ENCODE data around the gene PSIP1. TPM values are rescaled to one million over a fixed set of nuclear protein-coding genes. Genes with fewer than 3 reads are reported as not detected.
"Not testable (repeated sequence)": the region's sequence is repeated elsewhere in the genome, so short reads cannot be mapped to it uniquely, and the experiment has no call there.

Gene PSIP1
- total and polyA plus RNA-seq, 2 donors (not counting 1 experiment from before 2014, with no cell fraction given), result 19.7 to 124 TPM

- Mint-ChIP-seq H3K4me1 (no peaks in the 10 kb centered on the region), H3K4me3 (no peak overlapping the region), H3K9me3 (ENCODE audit: insufficient read depth) (no peaks in the 10 kb centered on the region), H3K27ac (no peak overlapping the region), H3K27me3 (no peaks in the 10 kb centered on the region)
- ChIA-PET POLR2A (no interaction called here), CTCF (interaction anchor here (0.6 to 1.0 kb wide), 2 partner anchors 16 to 106 kb away, joined by 3 to 9 read pairs; no protein-coding TSS in a partner anchor)
- no peak overlapping the region for H2AFZ ChIP-seq (ENCODE audit: insufficient read depth, low read depth, low read length, poor library complexity, severe bottlenecking)
- ATAC-seq (ENCODE audit: low read depth), result no peak
- no peak overlapping the region for H3K27ac ChIP-seq (ENCODE audit: low read length in 2 of 2)
- H3K27me3 ChIP-seq (replicated peaks in 1 of 4; ENCODE audit: control extremely low read depth in 1 of 4, control insufficient read depth in 3 of 4, insufficient read depth in 4 of 4, low read length in 3 of 4), result no peaks in the 10 kb centered on the region
- no peak for DNase-seq
- H3K4me3 ChIP-seq (ENCODE audit: control extremely low read depth in 1 of 5, extremely low read depth in 1 of 5, insufficient read depth in 1 of 5, low read depth in 2 of 5, low read length in 4 of 5), result no peak overlapping the region
- WGBS (ENCODE audit: insufficient coverage), result no CpG with 5 or more reads among the region's 3 CpGs
- H3K79me2 ChIP-seq (ENCODE audit: control insufficient read depth, insufficient read depth, low read length), result peaks cover 29% of the 10 kb centered on the region
- TF ChIP-seq, protein P1, sequence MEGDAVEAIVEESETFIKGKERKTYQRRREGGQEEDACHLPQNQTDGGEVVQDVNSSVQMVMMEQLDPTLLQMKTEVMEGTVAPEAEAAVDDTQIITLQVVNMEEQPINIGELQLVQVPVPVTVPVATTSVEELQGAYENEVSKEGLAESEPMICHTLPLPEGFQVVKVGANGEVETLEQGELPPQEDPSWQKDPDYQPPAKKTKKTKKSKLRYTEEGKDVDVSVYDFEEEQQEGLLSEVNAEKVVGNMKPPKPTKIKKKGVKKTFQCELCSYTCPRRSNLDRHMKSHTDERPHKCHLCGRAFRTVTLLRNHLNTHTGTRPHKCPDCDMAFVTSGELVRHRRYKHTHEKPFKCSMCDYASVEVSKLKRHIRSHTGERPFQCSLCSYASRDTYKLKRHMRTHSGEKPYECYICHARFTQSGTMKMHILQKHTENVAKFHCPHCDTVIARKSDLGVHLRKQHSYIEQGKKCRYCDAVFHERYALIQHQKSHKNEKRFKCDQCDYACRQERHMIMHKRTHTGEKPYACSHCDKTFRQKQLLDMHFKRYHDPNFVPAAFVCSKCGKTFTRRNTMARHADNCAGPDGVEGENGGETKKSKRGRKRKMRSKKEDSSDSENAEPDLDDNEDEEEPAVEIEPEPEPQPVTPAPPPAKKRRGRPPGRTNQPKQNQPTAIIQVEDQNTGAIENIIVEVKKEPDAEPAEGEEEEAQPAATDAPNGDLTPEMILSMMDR (IDR thresholded peaks at IDR 0.05), result no peak
- TF ChIP-seq EZH2 (IDR thresholded peaks at IDR 0.05; ENCODE audit: borderline replicate concordance, insufficient read depth, low read depth, low read length, poor library complexity, severe bottlenecking), result no peak
- H3K9ac ChIP-seq (ENCODE audit: low read length), result no peak overlapping the region
- H3K9me3 ChIP-seq (ENCODE audit: control extremely low read depth in 1 of 3, control insufficient read depth in 2 of 3, insufficient read depth in 1 of 3, low read length in 2 of 3), result peaks cover 0 to 6% (median 0%) of the 10 kb centered on the region in 3 donors
- H4K20me1 ChIP-seq (ENCODE audit: control insufficient read depth, insufficient read depth, low read length, poor library complexity, severe bottlenecking), result peaks cover 24% of the 10 kb centered on the region
- peaks cover 7 to 69% of the 10 kb centered on the region in 2 experiments for H3K36me3 ChIP-seq (replicated peaks in 1 of 2; ENCODE audit: control extremely low read depth in 1 of 2, control insufficient read depth in 1 of 2, extremely low read depth in 1 of 2, insufficient read depth in 2 of 2, low read length in 1 of 2)
- no peak overlapping the region for H3K4me2 ChIP-seq (replicated peaks; ENCODE audit: low read depth, low read length, poor library complexity, severe bottlenecking)
- intact Hi-C loops (cut with micrococcal nuclease), result no loop called here
- no peaks in the 10 kb centered on the region for H3K4me1 ChIP-seq (ENCODE audit: control insufficient read depth in 2 of 2, insufficient read depth in 2 of 2, low read length in 2 of 2)
Observed at GRCh38 chr9:15444141-15444540, 66.6 kb downstream of the PSIP1 start.

DNA sequence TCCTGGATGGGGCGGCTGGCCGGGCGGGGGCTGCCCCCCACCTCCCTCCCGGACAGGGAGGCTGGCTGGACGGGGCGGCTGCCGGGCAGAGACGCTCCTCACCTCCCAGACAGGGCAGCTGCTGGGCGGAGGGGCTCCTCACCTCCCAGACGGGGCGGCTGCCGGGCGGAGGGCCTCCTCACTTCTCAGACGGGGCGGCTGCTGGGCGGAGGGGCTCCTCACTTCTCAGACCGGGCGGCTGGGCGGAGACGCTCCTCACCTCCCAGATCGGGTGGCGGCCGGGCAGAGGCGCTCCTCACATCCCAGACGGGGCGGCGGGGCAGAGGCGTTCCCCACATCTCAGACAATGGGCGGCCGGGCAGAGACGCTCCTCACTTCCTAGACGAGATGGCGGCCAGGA lies 68.5 kb downstream of the PSIP1 start:
- POLR2A ChIA-PET, result not testable (repeated sequence)

GRCh38 chr9:15441841-15442240 lies 68.9 kb downstream of the PSIP1 start:
- H3K9me3 ChIP-seq (ENCODE audit: control extremely low read depth in 1 of 3, control insufficient read depth in 2 of 3, insufficient read depth in 1 of 3, low read length in 2 of 3); ATAC-seq (ENCODE audit: low read depth); H3K4me2 ChIP-seq (replicated peaks; ENCODE audit: low read depth, low read length, poor library complexity, severe bottlenecking); DNase-seq; H3K9me3 Mint-ChIP-seq (ENCODE audit: insufficient read depth); H3K9ac ChIP-seq (ENCODE audit: low read length); H3K4me3 Mint-ChIP-seq; H3K27me3 ChIP-seq (replicated peaks in 1 of 4; ENCODE audit: control extremely low read depth in 1 of 4, control insufficient read depth in 3 of 4, insufficient read depth in 4 of 4, low read length in 3 of 4); H3K27me3 Mint-ChIP-seq; H3K4me1 Mint-ChIP-seq; CTCF ChIA-PET; H3K27ac ChIP-seq (ENCODE audit: low read length in 2 of 2); H3K4me3 ChIP-seq (ENCODE audit: control extremely low read depth in 1 of 5, extremely low read depth in 1 of 5, insufficient read depth in 1 of 5, low read depth in 2 of 5, low read length in 4 of 5); H3K4me1 ChIP-seq (ENCODE audit: control insufficient read depth in 2 of 2, insufficient read depth in 2 of 2, low read length in 2 of 2); H3K27ac Mint-ChIP-seq; intact Hi-C loops (cut with micrococcal nuclease); POLR2A ChIA-PET; H2AFZ ChIP-seq (ENCODE audit: insufficient read depth, low read depth, low read length, poor library complexity, severe bottlenecking): not testable (repeated sequence)
- H4K20me1 ChIP-seq (ENCODE audit: control insufficient read depth, insufficient read depth, low read length, poor library complexity, severe bottlenecking), result peaks cover 26% of the 10 kb centered on the region
- H3K36me3 ChIP-seq (replicated peaks in 1 of 2; ENCODE audit: control extremely low read depth in 1 of 2, control insufficient read depth in 1 of 2, extremely low read depth in 1 of 2, insufficient read depth in 2 of 2, low read length in 1 of 2), result peaks cover 6 to 53% of the 10 kb centered on the region in 2 experiments
- peaks cover 49% of the 10 kb centered on the region for H3K79me2 ChIP-seq (ENCODE audit: control insufficient read depth, insufficient read depth, low read length)
- 100% methylated on average over 6 of the region's 29 CpGs for WGBS (ENCODE audit: insufficient coverage)

More for the DNA sequence above, 68.5 kb downstream of the PSIP1 start:
- H3K4me3 Mint-ChIP-seq; H3K27ac Mint-ChIP-seq; H3K4me1 ChIP-seq (ENCODE audit: control insufficient read depth in 2 of 2, insufficient read depth in 2 of 2, low read length in 2 of 2); H3K4me3 ChIP-seq (ENCODE audit: control extremely low read depth in 1 of 5, extremely low read depth in 1 of 5, insufficient read depth in 1 of 5, low read depth in 2 of 5, low read length in 4 of 5); H3K27me3 ChIP-seq (replicated peaks in 1 of 4; ENCODE audit: control extremely low read depth in 1 of 4, control insufficient read depth in 3 of 4, insufficient read depth in 4 of 4, low read length in 3 of 4); H3K27ac ChIP-seq (ENCODE audit: low read length in 2 of 2); H2AFZ ChIP-seq (ENCODE audit: insufficient read depth, low read depth, low read length, poor library complexity, severe bottlenecking); ATAC-seq (ENCODE audit: low read depth); H3K9me3 ChIP-seq (ENCODE audit: control extremely low read depth in 1 of 3, control insufficient read depth in 2 of 3, insufficient read depth in 1 of 3, low read length in 2 of 3); H3K4me1 Mint-ChIP-seq; DNase-seq; H3K9ac ChIP-seq (ENCODE audit: low read length); H3K9me3 Mint-ChIP-seq (ENCODE audit: insufficient read depth); H3K4me2 ChIP-seq (replicated peaks; ENCODE audit: low read depth, low read length, poor library complexity, severe bottlenecking); H3K27me3 Mint-ChIP-seq; intact Hi-C loops (cut with micrococcal nuclease); CTCF ChIA-PET: not testable (repeated sequence)
- over 99% methylated on average over 29 of the region's 33 CpGs for WGBS (ENCODE audit: insufficient coverage)
- Histone ChIP-seq H3K79me2 (ENCODE audit: control insufficient read depth, insufficient read depth, low read length) (peaks cover 45% of the 10 kb centered on the region), H3K36me3 (replicated peaks in 1 of 2; ENCODE audit: control extremely low read depth in 1 of 2, control insufficient read depth in 1 of 2, extremely low read depth in 1 of 2, insufficient read depth in 2 of 2, low read length in 1 of 2) (peaks cover 6 to 58% of the 10 kb centered on the region in 2 experiments), H4K20me1 (ENCODE audit: control insufficient read depth, insufficient read depth, low read length, poor library complexity, severe bottlenecking) (peaks cover 26% of the 10 kb centered on the region)

Data from B cell (primary cell).